ENCODE measurements around the gene ASXL3. TPM values are rescaled to one million over a fixed set of nuclear protein-coding genes. Genes with fewer than 3 reads are reported as not detected.

Gene ASXL3
- total and polyA plus RNA-seq, 12 donors, result 0.06 to 3.9 (median 0.22) TPM

DNA sequence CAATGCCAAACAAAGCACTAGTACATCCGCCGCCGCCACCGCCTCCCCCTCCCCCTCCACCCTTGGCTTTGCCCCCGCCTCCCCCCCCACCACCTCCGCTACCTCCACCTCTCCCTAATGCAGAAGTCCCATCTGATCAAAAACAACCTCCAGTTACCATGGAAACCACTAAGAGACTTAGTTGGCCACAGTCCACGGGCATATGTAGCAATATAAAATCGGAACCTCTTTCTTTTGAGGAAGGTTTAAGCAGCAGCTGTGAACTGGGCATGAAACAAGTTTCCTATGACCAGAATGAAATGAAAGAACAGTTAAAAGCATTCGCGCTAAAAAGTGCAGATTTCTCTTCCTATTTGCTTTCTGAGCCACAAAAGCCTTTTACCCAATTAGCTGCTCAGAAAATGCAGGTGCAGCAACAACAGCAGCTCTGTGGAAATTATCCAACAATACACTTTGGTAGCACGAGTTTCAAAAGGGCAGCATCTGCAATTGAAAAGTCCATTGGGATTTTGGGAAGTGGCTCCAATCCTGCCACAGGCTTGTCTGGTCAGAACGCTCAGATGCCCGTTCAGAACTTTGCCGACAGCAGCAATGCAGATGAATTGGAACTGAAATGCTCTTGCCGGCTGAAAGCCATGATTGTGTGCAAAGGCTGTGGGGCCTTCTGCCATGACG lies 168.0 kb downstream of the ASXL3 start:
- Histone ChIP-seq H3K36me3 (replicated peaks in 1 of 2) (no peaks in the 10 kb centered on the region), H3K27ac (no peak overlapping the region), H3K27me3 (no peaks in the 10 kb centered on the region), H3K4me3 (no peak overlapping the region), H3K4me1 (replicated peaks in 1 of 2) (no peaks in the 10 kb centered on the region), H3K9me3 (replicated peaks in 1 of 3) (no peaks in the 10 kb centered on the region)
- intact Hi-C loops (cut with DNase I), result no loop called here
- WGBS, 4 donors, result 76 to 91% (median 84%) methylated on average over 16 of the region's 16 CpGs
- DNase-seq, result no peak
- TF ChIP-seq CTCF (IDR thresholded peaks at IDR 0.05) (no peak), POLR2A (IDR thresholded peaks at IDR 0.05) (no peak)

GRCh38 chr18:33749834-33750233 lies 171.8 kb downstream of the ASXL3 start:
- Histone ChIP-seq H3K4me3 (no peak overlapping the region), H3K9me3 (replicated peaks in 1 of 3) (no peaks in the 10 kb centered on the region), H3K27me3 (no peaks in the 10 kb centered on the region), H3K4me1 (replicated peaks in 1 of 2) (no peaks in the 10 kb centered on the region), H3K27ac (no peak overlapping the region), H3K36me3 (replicated peaks in 1 of 2) (no peaks in the 10 kb centered on the region)
- DNase-seq, result no peak
- WGBS, 4 donors, result 51 to 68% (median 55%) methylated on average over 9 of the region's 9 CpGs
- TF ChIP-seq CTCF (IDR thresholded peaks at IDR 0.05) (no peak), POLR2A (IDR thresholded peaks at IDR 0.05) (no peak)
- intact Hi-C loops (cut with DNase I), result no loop called here

DNA sequence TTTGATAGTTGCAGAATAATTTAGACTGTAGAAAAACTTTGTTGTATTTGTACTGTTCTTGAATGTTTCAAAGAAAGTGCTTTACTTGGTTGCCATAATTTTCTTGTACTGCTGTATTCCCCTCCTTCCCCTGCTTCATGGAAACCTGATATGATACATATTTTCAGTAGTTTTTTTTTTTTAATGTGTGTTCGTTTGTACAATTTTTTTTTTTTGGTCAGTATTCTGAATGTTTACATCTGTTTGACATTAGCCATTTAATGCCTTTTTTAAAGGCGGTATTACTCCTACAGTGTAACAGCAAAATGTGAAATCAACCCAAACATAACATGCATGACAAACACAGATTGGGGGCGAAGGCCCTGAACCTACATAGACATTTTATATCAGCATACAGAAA lies 172.3 kb downstream of the ASXL3 start:
- H3K27me3 ChIP-seq, result no peaks in the 10 kb centered on the region
- WGBS, 4 donors, result 59 to 74% (median 62%) methylated on average over 3 of the region's 3 CpGs
- intact Hi-C loops (cut with DNase I), result no loop called here
- H3K27ac ChIP-seq, result no peak overlapping the region
- no peaks in the 10 kb centered on the region for H3K4me1 ChIP-seq (replicated peaks in 1 of 2)
- DNase-seq, result no peak
- H3K36me3 ChIP-seq (replicated peaks in 1 of 2), result no peaks in the 10 kb centered on the region
- no peak overlapping the region for H3K4me3 ChIP-seq
- TF ChIP-seq POLR2A (IDR thresholded peaks at IDR 0.05), result no peak
- TF ChIP-seq CTCF (IDR thresholded peaks at IDR 0.05), result no peak
- no peaks in the 10 kb centered on the region for H3K9me3 ChIP-seq (replicated peaks in 1 of 3)

DNA sequence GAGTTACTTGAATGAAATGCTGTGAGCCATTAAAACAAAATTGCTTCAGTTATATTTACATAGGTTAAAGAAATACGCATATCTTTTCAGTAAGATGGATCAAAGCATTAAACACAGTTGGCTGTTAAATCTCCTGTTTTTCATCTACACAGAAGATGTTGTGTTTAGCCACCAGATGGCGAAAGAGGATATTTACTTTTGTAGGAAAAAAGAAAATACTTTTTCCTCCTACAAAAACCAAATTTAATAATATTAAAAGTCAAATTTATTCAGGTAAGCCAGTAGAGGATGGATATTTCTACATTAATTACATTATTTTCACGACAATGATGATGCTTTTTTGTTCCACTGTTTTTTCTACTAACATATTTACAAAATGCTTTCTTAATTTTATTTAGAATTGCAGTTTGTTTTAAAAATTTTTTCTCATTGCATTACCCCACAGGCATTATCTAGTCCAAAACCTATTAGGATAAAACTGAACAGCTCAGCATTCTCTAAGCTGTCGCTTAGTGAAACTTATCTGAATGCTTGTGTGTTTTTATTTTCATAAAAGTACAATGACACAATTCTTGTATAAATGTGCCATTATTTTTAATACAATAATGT lies 173.7 kb downstream of the ASXL3 start:
- no peaks in the 10 kb centered on the region for H3K4me1 ChIP-seq (replicated peaks in 1 of 2)
- TF ChIP-seq POLR2A (IDR thresholded peaks at IDR 0.05) (no peak), CTCF (IDR thresholded peaks at IDR 0.05) (peak in 4 of 6 experiments; percentile 4 to 55 (median 28))
- DNase-seq, result no peak
- no peak overlapping the region for H3K27ac ChIP-seq
- no peaks in the 10 kb centered on the region for H3K27me3 ChIP-seq
- H3K36me3 ChIP-seq (replicated peaks in 1 of 2), result no peaks in the 10 kb centered on the region
- H3K4me3 ChIP-seq, result no peak overlapping the region
- H3K9me3 ChIP-seq (replicated peaks in 1 of 3), result no peaks in the 10 kb centered on the region
- intact Hi-C loops (cut with DNase I), result no loop called here
- 21 to 28% (median 26%) methylated on average over 4 of the region's 4 CpGs for WGBS, 4 donors

All from adrenal gland (tissue), 12 donors.